Nephron progenitor cell (in vitro differentiated cells): ENCODE data around the gene RNF183.
A peak's percentile ranks its signal among the peaks of the same experiment; 100 is the strongest.

ENCODE experiments used
- DNase-seq: peaks from one replicate; pipeline ENCODE4 v3.0.0; 2021
- H3K27ac Mint-ChIP-seq: 2 replicates; pipeline ENCODE4 v1.8.0; 2021; ENCODE audit warnings: mild to moderate bottlenecking, moderate library complexity, mixed read lengths
- H3K27me3 Mint-ChIP-seq: 2 replicates; pipeline ENCODE4 v1.8.0; 2021; ENCODE audit warnings: mild to moderate bottlenecking, low read depth, mixed read lengths; ENCODE audit not compliant: poor library complexity
- H3K36me3 Mint-ChIP-seq: 2 replicates; pipeline ENCODE4 v1.8.0; 2021; ENCODE audit warnings: low read depth, mixed read lengths
- H3K4me1 Mint-ChIP-seq: 2 replicates; pipeline ENCODE4 v1.8.0; 2021; ENCODE audit warnings: mixed read lengths
- H3K4me3 Mint-ChIP-seq: 2 replicates; pipeline ENCODE4 v1.8.0; 2021; ENCODE audit warnings: mild to moderate bottlenecking, moderate library complexity, mixed read lengths
- H3K9me3 Mint-ChIP-seq: 2 replicates; pipeline ENCODE4 v1.8.0; 2021; ENCODE audit warnings: mild to moderate bottlenecking, moderate library complexity, mixed read lengths
- CTCF ChIP-seq: fragments of 200-600 bp; sonication (generic); IDR thresholded peaks from 2 replicates; pipeline ENCODE4 v1.5.0; 2021; ENCODE audit warnings: antibody characterized with exemption

RNF183 gene

GRCh38 chr9:113349445-113350094 lies 46.4 kb upstream of the RNF183 start, which contains the start of gene BSPRY:
Gene BSPRY, plus strand, starts transcription at chr9:113349541. Its CDS starts 39 bp downstream, at chr9:113349580.
- H3K27me3 Mint-ChIP-seq, result peaks cover 95% of the 10 kb centered on the region

DNA sequence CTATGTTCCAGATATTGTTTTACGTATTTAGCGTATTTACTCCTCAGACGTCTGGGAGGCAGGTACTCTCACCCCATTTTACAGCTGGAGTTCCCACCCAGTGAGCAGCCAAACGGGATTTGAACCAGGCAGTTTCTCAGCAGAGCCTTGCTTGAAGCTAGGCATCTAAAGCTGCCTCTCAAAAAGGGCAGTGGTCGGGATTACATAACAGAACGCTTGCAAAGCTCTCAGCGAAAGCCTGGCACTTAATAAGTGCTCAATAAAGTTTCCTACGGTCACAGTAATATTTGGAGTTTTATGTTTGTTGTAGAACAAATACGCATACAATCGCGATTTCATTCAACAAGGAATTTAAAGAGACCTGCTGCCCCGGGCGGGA lies 45.9 kb upstream of the RNF183 start:
- no peak for TF ChIP-seq CTCF
- H3K27me3 Mint-ChIP-seq, result peaks cover 91% of the 10 kb centered on the region
- peak overlapping the region; percentile 77 for H3K4me3 Mint-ChIP-seq
- no peak for DNase-seq
- H3K27ac Mint-ChIP-seq, result no peak overlapping the region
- peaks cover 7% of the 10 kb centered on the region for H3K9me3 Mint-ChIP-seq
- no peaks in the 10 kb centered on the region for H3K36me3 Mint-ChIP-seq
- peaks cover 5% of the 10 kb centered on the region for H3K4me1 Mint-ChIP-seq

More at GRCh38 chr9:113349445-113350094, 46.4 kb upstream of the RNF183 start, which contains the start of gene BSPRY:
- no peak for TF ChIP-seq CTCF
- DNase-seq, result peak; percentile 55
- Mint-ChIP-seq H3K4me1 (peaks cover 5% of the 10 kb centered on the region), H3K27ac (no peak within 1 kb of the TSS), H3K9me3 (peaks cover 7% of the 10 kb centered on the region), H3K36me3 (no peaks in the 10 kb centered on the region), H3K4me3 (peak within 1 kb of the TSS; percentile 77)

DNA sequence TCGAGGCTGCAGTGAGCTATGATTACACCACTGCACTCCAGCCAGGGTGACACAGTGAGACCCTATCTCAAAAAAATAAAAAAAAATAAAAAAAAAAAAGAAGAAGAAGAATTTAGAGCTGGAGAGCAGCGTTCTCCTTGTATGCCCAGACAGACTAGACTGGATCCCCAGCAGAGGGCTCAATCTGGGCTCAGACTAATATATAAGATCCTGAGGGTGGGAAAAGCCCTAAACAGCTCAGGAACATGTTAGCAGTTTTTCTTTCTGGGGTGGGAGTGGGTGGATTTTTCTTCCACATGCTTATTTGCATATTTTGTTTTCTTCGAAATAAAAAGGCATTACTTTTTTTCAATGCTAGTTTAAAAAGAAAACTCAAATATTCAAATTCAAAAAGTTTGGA lies 45.3 kb upstream of the RNF183 start:
- H3K4me3 Mint-ChIP-seq, result no peak overlapping the region
- H3K4me1 Mint-ChIP-seq, result peaks cover 5% of the 10 kb centered on the region
- H3K27ac Mint-ChIP-seq, result no peak overlapping the region
- TF ChIP-seq CTCF, result no peak
- peaks cover 92% of the 10 kb centered on the region for H3K27me3 Mint-ChIP-seq
- no peak for DNase-seq
- H3K9me3 Mint-ChIP-seq, result peaks cover 7% of the 10 kb centered on the region
- H3K36me3 Mint-ChIP-seq, result no peaks in the 10 kb centered on the region

GRCh38 chr9:113345671-113346070 lies 42.5 kb upstream of the RNF183 start:
- Mint-ChIP-seq H3K9me3 (no peaks in the 10 kb centered on the region), H3K27ac (no peak overlapping the region), H3K4me3 (no peak overlapping the region), H3K36me3 (no peaks in the 10 kb centered on the region), H3K4me1 (peaks cover 5% of the 10 kb centered on the region), H3K27me3 (peaks cover 74% of the 10 kb centered on the region)
- DNase-seq, result no peak
- TF ChIP-seq CTCF, result no peak

DNA sequence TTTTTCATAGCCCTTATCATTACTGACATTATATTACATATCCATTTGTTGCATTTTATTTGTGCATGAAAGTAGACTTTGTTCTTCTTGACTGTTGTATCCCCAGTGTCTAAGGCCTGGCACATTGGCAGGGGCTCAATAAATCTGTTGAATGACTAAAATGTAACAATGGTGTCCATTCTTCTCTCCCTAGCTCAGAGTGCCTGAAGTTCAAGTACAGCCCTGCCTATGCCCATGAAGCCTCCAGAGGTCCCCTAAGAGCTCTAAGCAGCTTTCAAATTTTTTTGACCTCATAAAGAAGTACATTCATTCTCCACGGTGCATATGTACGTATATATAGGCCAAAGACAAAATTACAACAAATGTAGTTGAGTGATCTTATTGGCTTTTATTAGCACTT lies 42.0 kb upstream of the RNF183 start:
- Mint-ChIP-seq H3K27ac (no peak overlapping the region), H3K4me3 (no peak overlapping the region), H3K27me3 (peaks cover 72% of the 10 kb centered on the region), H3K4me1 (peaks cover 3% of the 10 kb centered on the region), H3K9me3 (no peaks in the 10 kb centered on the region), H3K36me3 (no peaks in the 10 kb centered on the region)
- no peak for TF ChIP-seq CTCF
- no peak for DNase-seq

- Mint-ChIP-seq H3K4me3 (no peak overlapping the region), H3K27ac (no peak overlapping the region), H3K36me3 (no peaks in the 10 kb centered on the region), H3K9me3 (no peaks in the 10 kb centered on the region), H3K27me3 (peaks cover 61% of the 10 kb centered on the region), H3K4me1 (peaks cover 8% of the 10 kb centered on the region)
- TF ChIP-seq CTCF, result no peak
- DNase-seq, result no peak
These were observed 40.6 kb upstream of the RNF183 start for GRCh38 chr9:113343732-113344231.
